GM12801 (cell line): Measurements from ENCODE around the gene ARHGEF12.

Experiments used
- CTCF ChIP-seq: IDR thresholded peaks from one replicate; pipeline ENCODE4 v1.5.1; 2011; ENCODE audit warnings: control low read depth; ENCODE audit not compliant: insufficient read length; ENCODE audit errors: extremely low read depth

Gene ARHGEF12

GRCh38 chr11:120335908-120336640, at the start of gene ARHGEF12:
Gene ARHGEF12, plus strand, starts transcription at chr11:120336413. Its CDS starts 831 bp downstream, at chr11:120337244.
- no peak for TF ChIP-seq CTCF

GRCh38 chr11:120288021-120288420, 48.2 kb upstream of the ARHGEF12 start:
- TF ChIP-seq CTCF = no peak

DNA sequence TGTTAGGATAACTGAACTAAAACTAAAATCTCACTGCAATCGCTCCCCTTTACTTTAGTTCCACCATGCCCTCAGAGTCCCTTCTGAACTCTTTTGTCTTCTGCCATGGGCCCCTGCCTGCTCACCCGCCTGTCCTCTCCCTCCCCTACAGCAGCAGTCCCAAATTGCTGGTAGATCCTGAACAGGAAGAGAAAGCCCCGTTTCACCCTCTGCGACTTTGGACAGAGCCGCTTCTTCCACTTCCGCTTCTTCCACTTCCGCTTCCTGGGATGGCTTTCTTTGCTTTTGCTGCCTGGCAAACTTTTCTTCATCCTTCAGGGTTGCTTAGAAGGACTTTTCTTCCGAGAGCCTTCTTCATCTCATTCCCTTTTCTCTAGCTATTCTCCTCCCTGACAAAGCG, 46.8 kb upstream of the ARHGEF12 start:
- TF ChIP-seq CTCF = no peak

GRCh38 chr11:120290956-120291355, 45.3 kb upstream of the ARHGEF12 start:
- no peak for TF ChIP-seq CTCF

GRCh38 chr11:120293038-120293800, 43.0 kb upstream of the ARHGEF12 start:
- TF ChIP-seq CTCF = no peak

DNA sequence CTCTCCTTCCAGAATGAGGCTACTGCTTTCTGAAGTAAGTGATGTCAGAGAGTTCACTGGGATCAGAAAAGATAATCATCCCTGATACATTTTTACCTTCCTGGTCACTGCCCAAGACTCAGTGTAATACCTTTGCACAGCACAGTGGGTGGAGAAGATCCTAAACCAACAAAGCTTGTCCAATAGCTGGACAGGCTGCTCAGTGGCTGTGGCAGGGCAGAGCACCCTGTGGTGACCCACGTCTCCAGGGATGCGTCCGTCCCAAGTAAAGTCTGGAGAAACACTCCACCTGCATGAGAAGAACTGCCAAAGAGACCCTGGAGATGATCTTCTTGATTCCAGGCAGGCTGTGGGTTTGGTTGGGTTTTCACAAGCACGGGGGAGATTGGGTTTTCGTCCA, 42.1 kb upstream of the ARHGEF12 start:
- TF ChIP-seq CTCF = no peak

DNA sequence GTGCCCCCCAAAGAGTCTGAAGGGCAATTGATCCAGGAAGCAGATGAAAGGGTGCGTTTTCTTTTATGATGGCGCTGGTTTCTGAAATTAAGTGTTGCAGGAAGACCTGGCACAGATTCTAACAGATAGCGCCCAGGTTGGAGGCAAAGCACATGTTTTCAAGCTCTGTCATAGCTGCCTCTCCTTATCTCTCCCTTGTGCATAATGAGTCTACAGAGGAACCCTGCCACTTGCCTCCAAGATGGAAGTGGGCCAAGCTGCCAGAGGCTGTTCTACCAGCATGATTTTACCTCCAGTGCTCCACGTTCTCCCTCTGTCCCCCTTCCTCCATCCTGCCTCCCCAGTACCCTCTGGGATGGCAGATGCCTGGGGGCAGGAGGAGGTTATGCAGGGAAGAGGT, 41.1 kb upstream of the ARHGEF12 start:
- TF ChIP-seq CTCF = no peak
